Astrocyte (in vitro differentiated cells and primary cell): ENCODE data around the gene CYP3A4. TPM values are rescaled to one million over a fixed set of nuclear protein-coding genes. Genes with fewer than 3 reads are reported as not detected.

Experiments
- DNase-seq: peaks from one replicate; pipeline ENCODE4 v3.0.0-alpha.2; 2010; ENCODE audit warnings: low read depth
- FAIRE-seq: peaks from 2 replicates; lab custom pipeline; 2011; peaks lifted over from hg19 to GRCh38; lab: Jason Lieb, UNC
- H2AFZ ChIP-seq: 2 replicates; pipeline ENCODE4 v1.6.0; 2012; ENCODE audit warnings: low read depth, low read length, inconsistent platforms
- H3K27ac ChIP-seq: 2 replicates; pipeline ENCODE4 v1.5.1; 2011; ENCODE audit warnings: low read depth, low read length, inconsistent platforms
- H3K27me3 ChIP-seq: 2 replicates; pipeline ENCODE4 v1.6.0; 2011; ENCODE audit warnings: low read length, inconsistent platforms; ENCODE audit not compliant: insufficient read depth
- H3K36me3 ChIP-seq: 2 replicates; pipeline ENCODE4 v1.5.1; 2011; ENCODE audit warnings: low read length, inconsistent platforms; ENCODE audit not compliant: insufficient read depth
- H3K4me1 ChIP-seq: 2 replicates; pipeline ENCODE4 v1.5.1; 2011; ENCODE audit warnings: low read length, inconsistent platforms; ENCODE audit not compliant: insufficient read depth
- H3K4me2 ChIP-seq: 2 replicates; pipeline ENCODE4 v1.6.0; 2012; ENCODE audit warnings: low read length, inconsistent platforms
- H3K4me3 ChIP-seq: 2 replicates; pipeline ENCODE4 v1.5.1; 2011; ENCODE audit warnings: low read depth, mild to moderate bottlenecking, low read length, inconsistent platforms; ENCODE audit not compliant: insufficient read depth
- H3K79me2 ChIP-seq: 2 replicates; pipeline ENCODE4 v1.6.0; 2012; ENCODE audit warnings: mild to moderate bottlenecking, low read length, inconsistent platforms; ENCODE audit not compliant: insufficient read depth
- H3K9ac ChIP-seq: 2 replicates; pipeline ENCODE4 v1.6.0; 2012; ENCODE audit warnings: mild to moderate bottlenecking, low read length, inconsistent platforms
- H3K9me3 ChIP-seq: 2 replicates; pipeline ENCODE4 v1.5.1; 2012; ENCODE audit warnings: low read depth, mild to moderate bottlenecking, low read length, inconsistent platforms; ENCODE audit not compliant: insufficient read depth
- H4K20me1 ChIP-seq: 2 replicates; pipeline ENCODE4 v1.6.0; 2012; ENCODE audit warnings: low read length, inconsistent platforms; ENCODE audit not compliant: insufficient read depth
- H3K27ac Mint-ChIP-seq: one replicate; pipeline ENCODE4 v1.8.0; 2021; ENCODE audit warnings: mild to moderate bottlenecking, mixed read lengths; ENCODE audit not compliant: unreplicated experiment
- H3K27me3 Mint-ChIP-seq: one replicate; pipeline ENCODE4 v1.8.0; 2021; ENCODE audit warnings: low read depth, mixed read lengths; ENCODE audit not compliant: unreplicated experiment
- H3K36me3 Mint-ChIP-seq: one replicate; pipeline ENCODE4 v1.8.0; 2021; ENCODE audit warnings: low read depth, mixed read lengths; ENCODE audit not compliant: unreplicated experiment
- H3K4me1 Mint-ChIP-seq: one replicate; pipeline ENCODE4 v1.8.0; 2021; ENCODE audit warnings: low read depth, mixed read lengths; ENCODE audit not compliant: unreplicated experiment
- H3K4me3 Mint-ChIP-seq: one replicate; pipeline ENCODE4 v1.8.0; 2021; ENCODE audit warnings: mild to moderate bottlenecking, moderate library complexity, mixed read lengths; ENCODE audit not compliant: unreplicated experiment
- H3K9me3 Mint-ChIP-seq: one replicate; pipeline ENCODE4 v1.8.0; 2021; ENCODE audit warnings: mild to moderate bottlenecking, mixed read lengths; ENCODE audit not compliant: unreplicated experiment
- CTCF ChIP-seq: IDR thresholded peaks from 2 replicates; pipeline ENCODE4 v1.5.1; 2011; ENCODE audit warnings: low read depth, mild to moderate bottlenecking, inconsistent platforms, low read length, moderate library complexity; ENCODE audit not compliant: insufficient read depth
- EZH2 ChIP-seq: IDR thresholded peaks from 2 replicates; pipeline ENCODE4 v1.6.1; 2012; ENCODE audit warnings: mild to moderate bottlenecking, low read length, inconsistent platforms; ENCODE audit not compliant: insufficient read depth
- total RNA-seq: library from RNA; stranded (reverse); gene quantifications from 2 replicates; pipeline ENCODE4 v1.2.1, GENCODE V29; 2021

CYP3A4 gene
- total RNA-seq, 1 donor from 2014 or later = not detected

- Mint-ChIP-seq H3K27me3 (peaks cover 3% of the 10 kb centered on the region), H3K27ac (no peak overlapping the region), H3K4me3 (no peak overlapping the region), H3K9me3 (no peaks in the 10 kb centered on the region), H3K36me3 (no peaks in the 10 kb centered on the region), H3K4me1 (peaks cover 3% of the 10 kb centered on the region)
- H4K20me1 ChIP-seq = no peaks in the 10 kb centered on the region
- no peaks in the 10 kb centered on the region for H3K9me3 ChIP-seq
- H3K4me1 ChIP-seq = no peaks in the 10 kb centered on the region
- no peak overlapping the region for H2AFZ ChIP-seq
- TF ChIP-seq EZH2 (no peak), CTCF (no peak)
- H3K27ac ChIP-seq = no peak overlapping the region
- H3K36me3 ChIP-seq = no peaks in the 10 kb centered on the region
- DNase-seq (no peak), FAIRE-seq (no peak)
- no peak overlapping the region for H3K4me3 ChIP-seq
- peaks cover 8% of the 10 kb centered on the region for H3K27me3 ChIP-seq
- no peaks in the 10 kb centered on the region for H3K79me2 ChIP-seq
- H3K9ac ChIP-seq = no peak overlapping the region
- H3K4me2 ChIP-seq = no peak overlapping the region
These were observed 15.5 kb downstream of the CYP3A4 start for GRCh38 chr7:99768471-99768870.

GRCh38 chr7:99767662-99768061, 16.3 kb downstream of the CYP3A4 start:
- Mint-ChIP-seq H3K4me3 (no peak overlapping the region), H3K27ac (no peak overlapping the region), H3K9me3 (no peaks in the 10 kb centered on the region), H3K36me3 (no peaks in the 10 kb centered on the region), H3K27me3 (peaks cover 3% of the 10 kb centered on the region), H3K4me1 (peaks cover 11% of the 10 kb centered on the region)
- no peak overlapping the region for H3K4me3 ChIP-seq
- H3K27me3 ChIP-seq = peaks cover 8% of the 10 kb centered on the region
- no peak overlapping the region for H3K27ac ChIP-seq
- H2AFZ ChIP-seq = no peak overlapping the region
- H3K9me3 ChIP-seq = no peaks in the 10 kb centered on the region
- H4K20me1 ChIP-seq = no peaks in the 10 kb centered on the region
- H3K4me1 ChIP-seq = peaks cover 4% of the 10 kb centered on the region
- H3K79me2 ChIP-seq = no peaks in the 10 kb centered on the region
- H3K4me2 ChIP-seq = no peak overlapping the region
- H3K36me3 ChIP-seq = no peaks in the 10 kb centered on the region
- no peak overlapping the region for H3K9ac ChIP-seq
- TF ChIP-seq EZH2 = no peak
- FAIRE-seq (no peak), DNase-seq (no peak)

GRCh38 chr7:99766484-99767099, 17.4 kb downstream of the CYP3A4 start:
- Histone ChIP-seq H3K27ac (no peak overlapping the region), H4K20me1 (no peaks in the 10 kb centered on the region), H3K79me2 (no peaks in the 10 kb centered on the region), H3K4me3 (no peak overlapping the region), H3K4me1 (peaks cover 6% of the 10 kb centered on the region), H2AFZ (no peak overlapping the region), H3K36me3 (no peaks in the 10 kb centered on the region), H3K9me3 (no peaks in the 10 kb centered on the region), H3K9ac (no peak overlapping the region), H3K4me2 (no peak overlapping the region), H3K27me3 (peaks cover 8% of the 10 kb centered on the region)
- Mint-ChIP-seq H3K36me3 (no peaks in the 10 kb centered on the region), H3K4me1 (peaks cover 13% of the 10 kb centered on the region), H3K27me3 (peaks cover 3% of the 10 kb centered on the region), H3K9me3 (no peaks in the 10 kb centered on the region), H3K4me3 (no peak overlapping the region), H3K27ac (no peak overlapping the region)
- no peak for TF ChIP-seq CTCF
- TF ChIP-seq EZH2 = no peak
- DNase-seq (no peak), FAIRE-seq (no peak)
